K562 (cell line): ENCODE data around the gene HMG20B. TPM values are rescaled to one million over a fixed set of nuclear protein-coding genes. Genes with fewer than 3 reads are reported as not detected.

Experiments used
- polyA plus RNA-seq, 8 experiments: library from polyadenylated mRNA; depleted of rRNA in 4 of 8; stranded (reverse) in 5 of 8; unstranded in 3 of 8; fragments of >200 nt; fragmentation: Nextera tagmentation in 2 of 8; fragmentation: Illumina TruSeq in 1 of 8; extraction: Ambion mirVana in 2 of 8; extraction: Trizol in 1 of 8; gene quantifications; 2 replicates each; pipeline versions ENCODE4 v1.2.1 to v1.2.3, GENCODE V29; 2011 to 2014; ENCODE audit warnings: inconsistent platforms in 1 of 8, missing spikeins in 1 of 8
- total RNA-seq, 7 experiments: library from RNA; depleted of rRNA in 6 of 7; stranded (reverse); fragments of >200 nt in 6 of 7; fragmentation: Illumina TruSeq in 2 of 7; extraction: Trizol in 2 of 7; gene quantifications; 2 replicates each; pipeline versions ENCODE4 v1.2.1 to v1.2.3, GENCODE V29; 2011 to 2021; ENCODE audit warnings: low replicate concordance in 1 of 7
- TF ChIP-seq, protein P1 (sequence below): fragments of 450-650 bp; IDR thresholded peaks from 2 replicates; pipeline ENCODE4 v1.6.1; 2016; ENCODE audit warnings: mild to moderate bottlenecking, moderate library complexity
- TF ChIP-seq, protein P2 (sequence below): sonication (generic); formaldehyde crosslinking; IDR thresholded peaks from 2 replicates; pipeline ENCODE4 v1.8.0; 2022; ENCODE audit warnings: mild to moderate bottlenecking, missing genetic modification reagents
- TF ChIP-seq, protein P3 (sequence below): sonication (generic); formaldehyde crosslinking; IDR thresholded peaks from 2 replicates; pipeline ENCODE4 v1.8.0; 2022; ENCODE audit warnings: mild to moderate bottlenecking, missing genetic modification reagents

Gene HMG20B
- total and polyA plus RNA-seq, 9 of the 15 experiments (the other 6 are each of a cell fraction or from before 2014, with no cell fraction given), result 0.35 to 172 (median 38.6) TPM

DNA sequence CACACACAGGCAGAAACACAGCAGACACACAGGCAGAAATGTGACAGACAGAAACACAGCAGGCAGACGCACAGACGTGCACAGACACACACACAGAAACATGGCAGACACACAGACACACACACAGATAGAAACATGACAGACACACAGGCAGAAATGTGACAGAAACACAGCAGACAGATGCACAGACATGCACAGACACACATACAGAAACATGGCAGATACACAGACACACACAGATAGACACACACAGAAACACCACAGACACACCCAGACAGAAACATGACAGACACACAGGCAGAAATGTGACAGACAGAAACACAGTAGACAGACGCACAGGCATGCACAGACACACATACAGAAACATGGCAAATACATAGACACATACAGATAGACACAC lies 32.6 kb downstream of the HMG20B start (continued):
- TF ChIP-seq, protein P1, sequence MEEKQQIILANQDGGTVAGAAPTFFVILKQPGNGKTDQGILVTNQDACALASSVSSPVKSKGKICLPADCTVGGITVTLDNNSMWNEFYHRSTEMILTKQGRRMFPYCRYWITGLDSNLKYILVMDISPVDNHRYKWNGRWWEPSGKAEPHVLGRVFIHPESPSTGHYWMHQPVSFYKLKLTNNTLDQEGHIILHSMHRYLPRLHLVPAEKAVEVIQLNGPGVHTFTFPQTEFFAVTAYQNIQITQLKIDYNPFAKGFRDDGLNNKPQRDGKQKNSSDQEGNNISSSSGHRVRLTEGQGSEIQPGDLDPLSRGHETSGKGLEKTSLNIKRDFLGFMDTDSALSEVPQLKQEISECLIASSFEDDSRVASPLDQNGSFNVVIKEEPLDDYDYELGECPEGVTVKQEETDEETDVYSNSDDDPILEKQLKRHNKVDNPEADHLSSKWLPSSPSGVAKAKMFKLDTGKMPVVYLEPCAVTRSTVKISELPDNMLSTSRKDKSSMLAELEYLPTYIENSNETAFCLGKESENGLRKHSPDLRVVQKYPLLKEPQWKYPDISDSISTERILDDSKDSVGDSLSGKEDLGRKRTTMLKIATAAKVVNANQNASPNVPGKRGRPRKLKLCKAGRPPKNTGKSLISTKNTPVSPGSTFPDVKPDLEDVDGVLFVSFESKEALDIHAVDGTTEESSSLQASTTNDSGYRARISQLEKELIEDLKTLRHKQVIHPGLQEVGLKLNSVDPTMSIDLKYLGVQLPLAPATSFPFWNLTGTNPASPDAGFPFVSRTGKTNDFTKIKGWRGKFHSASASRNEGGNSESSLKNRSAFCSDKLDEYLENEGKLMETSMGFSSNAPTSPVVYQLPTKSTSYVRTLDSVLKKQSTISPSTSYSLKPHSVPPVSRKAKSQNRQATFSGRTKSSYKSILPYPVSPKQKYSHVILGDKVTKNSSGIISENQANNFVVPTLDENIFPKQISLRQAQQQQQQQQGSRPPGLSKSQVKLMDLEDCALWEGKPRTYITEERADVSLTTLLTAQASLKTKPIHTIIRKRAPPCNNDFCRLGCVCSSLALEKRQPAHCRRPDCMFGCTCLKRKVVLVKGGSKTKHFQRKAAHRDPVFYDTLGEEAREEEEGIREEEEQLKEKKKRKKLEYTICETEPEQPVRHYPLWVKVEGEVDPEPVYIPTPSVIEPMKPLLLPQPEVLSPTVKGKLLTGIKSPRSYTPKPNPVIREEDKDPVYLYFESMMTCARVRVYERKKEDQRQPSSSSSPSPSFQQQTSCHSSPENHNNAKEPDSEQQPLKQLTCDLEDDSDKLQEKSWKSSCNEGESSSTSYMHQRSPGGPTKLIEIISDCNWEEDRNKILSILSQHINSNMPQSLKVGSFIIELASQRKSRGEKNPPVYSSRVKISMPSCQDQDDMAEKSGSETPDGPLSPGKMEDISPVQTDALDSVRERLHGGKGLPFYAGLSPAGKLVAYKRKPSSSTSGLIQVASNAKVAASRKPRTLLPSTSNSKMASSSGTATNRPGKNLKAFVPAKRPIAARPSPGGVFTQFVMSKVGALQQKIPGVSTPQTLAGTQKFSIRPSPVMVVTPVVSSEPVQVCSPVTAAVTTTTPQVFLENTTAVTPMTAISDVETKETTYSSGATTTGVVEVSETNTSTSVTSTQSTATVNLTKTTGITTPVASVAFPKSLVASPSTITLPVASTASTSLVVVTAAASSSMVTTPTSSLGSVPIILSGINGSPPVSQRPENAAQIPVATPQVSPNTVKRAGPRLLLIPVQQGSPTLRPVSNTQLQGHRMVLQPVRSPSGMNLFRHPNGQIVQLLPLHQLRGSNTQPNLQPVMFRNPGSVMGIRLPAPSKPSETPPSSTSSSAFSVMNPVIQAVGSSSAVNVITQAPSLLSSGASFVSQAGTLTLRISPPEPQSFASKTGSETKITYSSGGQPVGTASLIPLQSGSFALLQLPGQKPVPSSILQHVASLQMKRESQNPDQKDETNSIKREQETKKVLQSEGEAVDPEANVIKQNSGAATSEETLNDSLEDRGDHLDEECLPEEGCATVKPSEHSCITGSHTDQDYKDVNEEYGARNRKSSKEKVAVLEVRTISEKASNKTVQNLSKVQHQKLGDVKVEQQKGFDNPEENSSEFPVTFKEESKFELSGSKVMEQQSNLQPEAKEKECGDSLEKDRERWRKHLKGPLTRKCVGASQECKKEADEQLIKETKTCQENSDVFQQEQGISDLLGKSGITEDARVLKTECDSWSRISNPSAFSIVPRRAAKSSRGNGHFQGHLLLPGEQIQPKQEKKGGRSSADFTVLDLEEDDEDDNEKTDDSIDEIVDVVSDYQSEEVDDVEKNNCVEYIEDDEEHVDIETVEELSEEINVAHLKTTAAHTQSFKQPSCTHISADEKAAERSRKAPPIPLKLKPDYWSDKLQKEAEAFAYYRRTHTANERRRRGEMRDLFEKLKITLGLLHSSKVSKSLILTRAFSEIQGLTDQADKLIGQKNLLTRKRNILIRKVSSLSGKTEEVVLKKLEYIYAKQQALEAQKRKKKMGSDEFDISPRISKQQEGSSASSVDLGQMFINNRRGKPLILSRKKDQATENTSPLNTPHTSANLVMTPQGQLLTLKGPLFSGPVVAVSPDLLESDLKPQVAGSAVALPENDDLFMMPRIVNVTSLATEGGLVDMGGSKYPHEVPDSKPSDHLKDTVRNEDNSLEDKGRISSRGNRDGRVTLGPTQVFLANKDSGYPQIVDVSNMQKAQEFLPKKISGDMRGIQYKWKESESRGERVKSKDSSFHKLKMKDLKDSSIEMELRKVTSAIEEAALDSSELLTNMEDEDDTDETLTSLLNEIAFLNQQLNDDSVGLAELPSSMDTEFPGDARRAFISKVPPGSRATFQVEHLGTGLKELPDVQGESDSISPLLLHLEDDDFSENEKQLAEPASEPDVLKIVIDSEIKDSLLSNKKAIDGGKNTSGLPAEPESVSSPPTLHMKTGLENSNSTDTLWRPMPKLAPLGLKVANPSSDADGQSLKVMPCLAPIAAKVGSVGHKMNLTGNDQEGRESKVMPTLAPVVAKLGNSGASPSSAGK, result no peak
- TF ChIP-seq, protein P2, sequence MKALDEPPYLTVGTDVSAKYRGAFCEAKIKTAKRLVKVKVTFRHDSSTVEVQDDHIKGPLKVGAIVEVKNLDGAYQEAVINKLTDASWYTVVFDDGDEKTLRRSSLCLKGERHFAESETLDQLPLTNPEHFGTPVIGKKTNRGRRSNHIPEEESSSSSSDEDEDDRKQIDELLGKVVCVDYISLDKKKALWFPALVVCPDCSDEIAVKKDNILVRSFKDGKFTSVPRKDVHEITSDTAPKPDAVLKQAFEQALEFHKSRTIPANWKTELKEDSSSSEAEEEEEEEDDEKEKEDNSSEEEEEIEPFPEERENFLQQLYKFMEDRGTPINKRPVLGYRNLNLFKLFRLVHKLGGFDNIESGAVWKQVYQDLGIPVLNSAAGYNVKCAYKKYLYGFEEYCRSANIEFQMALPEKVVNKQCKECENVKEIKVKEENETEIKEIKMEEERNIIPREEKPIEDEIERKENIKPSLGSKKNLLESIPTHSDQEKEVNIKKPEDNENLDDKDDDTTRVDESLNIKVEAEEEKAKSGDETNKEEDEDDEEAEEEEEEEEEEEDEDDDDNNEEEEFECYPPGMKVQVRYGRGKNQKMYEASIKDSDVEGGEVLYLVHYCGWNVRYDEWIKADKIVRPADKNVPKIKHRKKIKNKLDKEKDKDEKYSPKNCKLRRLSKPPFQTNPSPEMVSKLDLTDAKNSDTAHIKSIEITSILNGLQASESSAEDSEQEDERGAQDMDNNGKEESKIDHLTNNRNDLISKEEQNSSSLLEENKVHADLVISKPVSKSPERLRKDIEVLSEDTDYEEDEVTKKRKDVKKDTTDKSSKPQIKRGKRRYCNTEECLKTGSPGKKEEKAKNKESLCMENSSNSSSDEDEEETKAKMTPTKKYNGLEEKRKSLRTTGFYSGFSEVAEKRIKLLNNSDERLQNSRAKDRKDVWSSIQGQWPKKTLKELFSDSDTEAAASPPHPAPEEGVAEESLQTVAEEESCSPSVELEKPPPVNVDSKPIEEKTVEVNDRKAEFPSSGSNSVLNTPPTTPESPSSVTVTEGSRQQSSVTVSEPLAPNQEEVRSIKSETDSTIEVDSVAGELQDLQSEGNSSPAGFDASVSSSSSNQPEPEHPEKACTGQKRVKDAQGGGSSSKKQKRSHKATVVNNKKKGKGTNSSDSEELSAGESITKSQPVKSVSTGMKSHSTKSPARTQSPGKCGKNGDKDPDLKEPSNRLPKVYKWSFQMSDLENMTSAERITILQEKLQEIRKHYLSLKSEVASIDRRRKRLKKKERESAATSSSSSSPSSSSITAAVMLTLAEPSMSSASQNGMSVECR, result 0 out of 2 replicates have a peak, but pooled peaks have one; percentile 4
- TF ChIP-seq, protein P3, sequence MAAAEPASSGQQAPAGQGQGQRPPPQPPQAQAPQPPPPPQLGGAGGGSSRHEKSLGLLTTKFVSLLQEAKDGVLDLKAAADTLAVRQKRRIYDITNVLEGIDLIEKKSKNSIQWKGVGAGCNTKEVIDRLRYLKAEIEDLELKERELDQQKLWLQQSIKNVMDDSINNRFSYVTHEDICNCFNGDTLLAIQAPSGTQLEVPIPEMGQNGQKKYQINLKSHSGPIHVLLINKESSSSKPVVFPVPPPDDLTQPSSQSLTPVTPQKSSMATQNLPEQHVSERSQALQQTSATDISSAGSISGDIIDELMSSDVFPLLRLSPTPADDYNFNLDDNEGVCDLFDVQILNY, result no peak
